GM12864 (cell line): ENCODE measurements around the gene DYNLT3.

Experiments used
- DNase-seq: peaks from one replicate; pipeline ENCODE4 v3.0.0-alpha.2; 2011; ENCODE audit warnings: low read depth
- H3K4me3 ChIP-seq: 2 replicates; pipeline ENCODE4 v1.5.1; 2011; ENCODE audit warnings: mild to moderate bottlenecking, low read depth, low read length, control low read depth
- TF ChIP-seq, protein P1 (sequence below): IDR thresholded peaks from 2 replicates; pipeline ENCODE4 v1.5.1; 2011; ENCODE audit warnings: low read depth, mild to moderate bottlenecking, moderate library complexity, low read length, control low read depth, inconsistent platforms; ENCODE audit errors: missing control alignments

Gene DYNLT3

DNA sequence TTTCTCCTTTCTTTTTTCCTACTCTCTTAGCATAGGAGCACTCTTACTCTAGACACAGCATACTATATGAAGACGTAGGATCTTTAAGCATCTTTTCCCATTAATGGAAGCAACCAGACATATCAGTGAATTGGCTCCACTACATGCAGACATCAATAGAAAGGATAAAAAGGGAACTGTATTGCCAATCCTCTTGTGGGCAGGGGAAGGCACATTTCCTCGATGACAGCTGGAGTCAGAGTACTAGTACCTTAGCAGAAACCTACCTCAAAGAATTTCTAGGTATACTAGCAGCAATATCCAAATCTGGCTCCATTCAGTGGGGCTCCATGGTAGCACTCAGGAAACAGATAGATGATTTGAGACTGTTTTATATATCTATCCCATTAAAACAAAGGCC, 47.4 kb downstream of the DYNLT3 start:
- TF ChIP-seq, protein P1, sequence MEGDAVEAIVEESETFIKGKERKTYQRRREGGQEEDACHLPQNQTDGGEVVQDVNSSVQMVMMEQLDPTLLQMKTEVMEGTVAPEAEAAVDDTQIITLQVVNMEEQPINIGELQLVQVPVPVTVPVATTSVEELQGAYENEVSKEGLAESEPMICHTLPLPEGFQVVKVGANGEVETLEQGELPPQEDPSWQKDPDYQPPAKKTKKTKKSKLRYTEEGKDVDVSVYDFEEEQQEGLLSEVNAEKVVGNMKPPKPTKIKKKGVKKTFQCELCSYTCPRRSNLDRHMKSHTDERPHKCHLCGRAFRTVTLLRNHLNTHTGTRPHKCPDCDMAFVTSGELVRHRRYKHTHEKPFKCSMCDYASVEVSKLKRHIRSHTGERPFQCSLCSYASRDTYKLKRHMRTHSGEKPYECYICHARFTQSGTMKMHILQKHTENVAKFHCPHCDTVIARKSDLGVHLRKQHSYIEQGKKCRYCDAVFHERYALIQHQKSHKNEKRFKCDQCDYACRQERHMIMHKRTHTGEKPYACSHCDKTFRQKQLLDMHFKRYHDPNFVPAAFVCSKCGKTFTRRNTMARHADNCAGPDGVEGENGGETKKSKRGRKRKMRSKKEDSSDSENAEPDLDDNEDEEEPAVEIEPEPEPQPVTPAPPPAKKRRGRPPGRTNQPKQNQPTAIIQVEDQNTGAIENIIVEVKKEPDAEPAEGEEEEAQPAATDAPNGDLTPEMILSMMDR, result no peak
- H3K4me3 ChIP-seq, result no peak overlapping the region
- no peak for DNase-seq

- TF ChIP-seq, protein P1, result no peak
- DNase-seq, result no peak
- no peak overlapping the region for H3K4me3 ChIP-seq
Observed at GRCh38 chrX:37796805-37797204, 50.6 kb downstream of the DYNLT3 start.

- no peak overlapping the region for H3K4me3 ChIP-seq
- TF ChIP-seq, protein P1, result no peak
- no peak for DNase-seq
Observed at GRCh38 chrX:37796310-37796709, 51.1 kb downstream of the DYNLT3 start.
